Lung (tissue), 12 donors: Measurements from ENCODE around the gene ODC1. TPM values are rescaled to one million over a fixed set of nuclear protein-coding genes. Genes with fewer than 3 reads are reported as not detected.

Experiments
- ATAC-seq: fragments of 200-7000 bp; cut with Tn5 transposase; one replicate; pipeline ENCODE4 v1.9.1; 2020; ENCODE audit warnings: moderate number of reproducible peaks; ENCODE audit not compliant: insufficient read depth, low FRiP score
- DNase-seq, 3 donors: peaks; one replicate each; pipeline ENCODE4 v3.0.0-alpha.2; 2013 to 2017
- H3K27ac ChIP-seq, 2 donors: one replicate each; pipeline ENCODE4 v1.5.1; 2013; ENCODE audit warnings: mild to moderate bottlenecking in 2 of 2, moderate library complexity in 2 of 2, control low read depth in 1 of 2, inconsistent platforms in 1 of 2, low read depth in 1 of 2, low read length in 1 of 2
- H3K27me3 ChIP-seq, 3 donors: one replicate each; pipeline ENCODE4 v1.5.1; 2013; ENCODE audit warnings: low read length in 2 of 3; ENCODE audit not compliant: control insufficient read depth in 3 of 3, insufficient read depth in 3 of 3
- H3K36me3 ChIP-seq, 4 donors: one replicate each; pipeline ENCODE4 v1.5.1; 2013; ENCODE audit warnings: low read length in 4 of 4, mild to moderate bottlenecking in 1 of 4, moderate library complexity in 1 of 4; ENCODE audit not compliant: control insufficient read depth in 4 of 4, insufficient read depth in 4 of 4
- H3K4me1 ChIP-seq, 5 donors: one replicate each; pipeline ENCODE4 v1.5.1; 2013; ENCODE audit warnings: low read length in 5 of 5, mild to moderate bottlenecking in 2 of 5, moderate library complexity in 1 of 5; ENCODE audit not compliant: control insufficient read depth in 5 of 5, insufficient read depth in 5 of 5
- H3K4me3 ChIP-seq: one replicate; pipeline ENCODE4 v1.5.1; 2013; ENCODE audit warnings: mild to moderate bottlenecking, control low read depth, moderate library complexity
- H3K9ac ChIP-seq, 2 donors: one replicate each; pipeline ENCODE4 v1.5.1; 2013; ENCODE audit warnings: low read length in 2 of 2, control low read depth in 1 of 2; ENCODE audit not compliant: insufficient read depth in 1 of 2
- H3K9me3 ChIP-seq, 4 donors: one replicate each; pipeline ENCODE4 v1.5.1; 2013; ENCODE audit warnings: low read length in 3 of 4, mild to moderate bottlenecking in 1 of 4, moderate library complexity in 1 of 4; ENCODE audit not compliant: control insufficient read depth in 4 of 4, insufficient read depth in 3 of 4
- CTCF ChIP-seq: IDR thresholded peaks from 2 replicates; pipeline ENCODE4 v1.5.1; 2012; ENCODE audit warnings: mild to moderate bottlenecking; ENCODE audit errors: control extremely low read depth, extremely low read depth
- WGBS, 2 donors: extraction: QIAGEN DNeasy Blood & Tissue Kit; methylation state at CpG; one replicate each; pipeline ENCODE4 v1.1.7; 2013; 5-methylcytosine and 5-hydroxymethylcytosine counted together
- polyA plus RNA-seq, 2 donors: library from polyadenylated mRNA; stranded (reverse); fragments of 200-250 nt; gene quantifications; one replicate each; pipeline ENCODE4 v1.2.1, GENCODE V29; 2013
- total RNA-seq, 2 donors: library from RNA; depleted of rRNA in 1 of 2; stranded (reverse); fragments of >200 nt in 1 of 2; gene quantifications; one replicate each; pipeline ENCODE4 v1.2.1, GENCODE V29; 2014 to 2021
- donor health status: control.
- donor health status: control.
- donor health status: Bipolar disorder and iron deficiency.
- donor health status: healthy.
- donor health status: DM: yes; HTN: yes; CAD: no.

Gene ODC1
- total and polyA plus RNA-seq, 4 donors: 32.5 to 115 (median 75.4) TPM

- TF ChIP-seq CTCF: peak; percentile 96
- H3K9me3 ChIP-seq: no peaks in the 10 kb centered on the region
- 19 to 22% methylated on average over 24 of the region's 24 CpGs for WGBS, 2 donors
- peaks cover 11 to 45% (median 16%) of the 10 kb centered on the region in 5 donors for H3K4me1 ChIP-seq
- H3K9ac ChIP-seq: no peak overlapping the region
- peak overlapping the region in 1 of 2 donors; percentile 94 for H3K27ac ChIP-seq
- no peaks in the 10 kb centered on the region for H3K27me3 ChIP-seq
- peaks cover 0 to 5% (median 4%) of the 10 kb centered on the region in 4 donors for H3K36me3 ChIP-seq
- no peak overlapping the region for H3K4me3 ChIP-seq
- peak; percentile 74 for ATAC-seq
- DNase-seq: peak; percentile 75 to 84 (median 82)
Measured at GRCh38 chr2:10408649-10409579, 39.2 kb downstream of the ODC1 start.

- 22 to 28% methylated on average over 11 of the region's 11 CpGs for WGBS, 2 donors
- peak overlapping the region in 1 of 2 donors; percentile 94 for H3K27ac ChIP-seq
- H3K36me3 ChIP-seq: peaks cover 0 to 5% (median 4%) of the 10 kb centered on the region in 4 donors
Measured at GRCh38 chr2:10407841-10408648, 40.1 kb downstream of the ODC1 start.

GRCh38 chr2:10407432-10407831, 40.7 kb downstream of the ODC1 start:
- no peak for ATAC-seq
- no peak for TF ChIP-seq CTCF
- Histone ChIP-seq H3K27me3 (no peaks in the 10 kb centered on the region), H3K9ac (no peak overlapping the region), H3K9me3 (no peaks in the 10 kb centered on the region), H3K36me3 (peaks cover 0 to 5% (median 4%) of the 10 kb centered on the region in 4 donors), H3K4me3 (no peak overlapping the region), H3K4me1 (peaks cover 11 to 45% (median 16%) of the 10 kb centered on the region in 5 donors), H3K27ac (peak overlapping the region in 1 of 2 donors; percentile 94)
- 41 to 71% methylated on average over 4 of the region's 4 CpGs for WGBS, 2 donors
- no peak for DNase-seq

More at GRCh38 chr2:10407841-10408648, 40.1 kb downstream of the ODC1 start:
- DNase-seq (no peak), ATAC-seq (peak; percentile 76)
- no peak for TF ChIP-seq CTCF
- H3K27me3 ChIP-seq: no peaks in the 10 kb centered on the region
- H3K4me1 ChIP-seq: peaks cover 11 to 45% (median 16%) of the 10 kb centered on the region in 5 donors
- no peaks in the 10 kb centered on the region for H3K9me3 ChIP-seq
- H3K9ac ChIP-seq: no peak overlapping the region
- H3K4me3 ChIP-seq: no peak overlapping the region
